Measurements from ENCODE around the gene ANKRD63.

The ANKRD63 gene

GRCh38 chr15:40243126-40243810 lies 39.6 kb downstream of the ANKRD63 start:
- H3K9me3 ChIP-seq (ENCODE audit: insufficient read depth, low read depth, low read length) = peaks cover 2% of the 10 kb centered on the region
- no peak overlapping the region for H2BK5ac ChIP-seq (ENCODE audit: low read depth, low read length, poor library complexity)
- WGBS (ENCODE audit: extremely low coverage, insufficient coverage, insufficient read length) = no CpG with 5 or more reads among the region's 9 CpGs

GRCh38 chr15:40242601-40243000 lies 40.3 kb downstream of the ANKRD63 start:
- Histone ChIP-seq H4K91ac (ENCODE audit: low read depth, low read length) (peak overlapping the region; percentile 1), H4K12ac (ENCODE audit: low read depth, low read length) (no peak overlapping the region), H3K4me3 (ENCODE audit: low read depth, low read length) (no peak overlapping the region), H2BK12ac (ENCODE audit: low read length) (no peak overlapping the region), H3K9ac (ENCODE audit: low read length) (no peak overlapping the region), H3K9me3 (ENCODE audit: insufficient read depth, low read depth, low read length) (peaks cover 2% of the 10 kb centered on the region), H3K4me1 (ENCODE audit: control insufficient read depth in 1 of 2, insufficient read depth in 2 of 2, low read length in 2 of 2) (peaks cover 42 to 49% of the 10 kb centered on the region in 2 experiments), H3K79me2 (ENCODE audit: control insufficient read depth, insufficient read depth, low read length, poor library complexity) (peaks cover 3% of the 10 kb centered on the region), H3K4ac (ENCODE audit: low read depth, low read length) (no peak overlapping the region), H2BK5ac (ENCODE audit: low read depth, low read length, poor library complexity) (no peak overlapping the region), H3K18ac (ENCODE audit: low read length) (no peak overlapping the region), H3K23ac (ENCODE audit: low read length) (no peak overlapping the region), H4K8ac (ENCODE audit: low read depth, low read length) (no peak overlapping the region), H3K14ac (ENCODE audit: low read length) (no peak overlapping the region), H2AFZ (ENCODE audit: insufficient read depth, low read length, poor library complexity) (no peak overlapping the region), H3K27ac (ENCODE audit: low read depth, low read length) (no peak overlapping the region), H3K79me1 (ENCODE audit: low read length) (peaks cover 23% of the 10 kb centered on the region), H2BK120ac (ENCODE audit: insufficient read depth, low read length, poor library complexity) (no peak overlapping the region), H3K4me2 (ENCODE audit: low read length) (no peak overlapping the region), H3K36me3 (ENCODE audit: control insufficient read depth in 1 of 2, insufficient read depth in 2 of 2, low read length in 2 of 2) (no peaks in the 10 kb centered on the region), H3K27me3 (ENCODE audit: insufficient read depth, low read length) (no peaks in the 10 kb centered on the region), H2AK5ac (ENCODE audit: low read length) (peak overlapping the region; percentile 6)
- no peak for DNase-seq
- no CpG with 5 or more reads among the region's 5 CpGs for WGBS (ENCODE audit: extremely low coverage, insufficient coverage, insufficient read length)

More at GRCh38 chr15:40243126-40243810, 39.6 kb downstream of the ANKRD63 start:
- H3K9ac ChIP-seq (ENCODE audit: low read length) = no peak overlapping the region
- no peak overlapping the region for H3K23ac ChIP-seq (ENCODE audit: low read length)
- no peak overlapping the region for H3K4me2 ChIP-seq (ENCODE audit: low read length)
- no peak overlapping the region for H4K12ac ChIP-seq (ENCODE audit: low read depth, low read length)
- H2AK5ac ChIP-seq (ENCODE audit: low read length) = no peak overlapping the region
- H3K4me3 ChIP-seq (ENCODE audit: low read depth, low read length) = no peak overlapping the region
- H3K27ac ChIP-seq (ENCODE audit: low read depth, low read length) = no peak overlapping the region
- H3K27me3 ChIP-seq (ENCODE audit: insufficient read depth, low read length) = no peaks in the 10 kb centered on the region
- no peak overlapping the region for H2AFZ ChIP-seq (ENCODE audit: insufficient read depth, low read length, poor library complexity)
- H4K91ac ChIP-seq (ENCODE audit: low read depth, low read length) = peak overlapping the region; percentile 29
- H3K4ac ChIP-seq (ENCODE audit: low read depth, low read length) = no peak overlapping the region
- H3K79me2 ChIP-seq (ENCODE audit: control insufficient read depth, insufficient read depth, low read length, poor library complexity) = peaks cover 3% of the 10 kb centered on the region
- H3K18ac ChIP-seq (ENCODE audit: low read length) = no peak overlapping the region
- H3K79me1 ChIP-seq (ENCODE audit: low read length) = peaks cover 23% of the 10 kb centered on the region
- no peak for DNase-seq
- no peak overlapping the region for H2BK12ac ChIP-seq (ENCODE audit: low read length)
- no peak overlapping the region for H2BK120ac ChIP-seq (ENCODE audit: insufficient read depth, low read length, poor library complexity)
- H4K8ac ChIP-seq (ENCODE audit: low read depth, low read length) = no peak overlapping the region
- H3K4me1 ChIP-seq (ENCODE audit: control insufficient read depth in 1 of 2, insufficient read depth in 2 of 2, low read length in 2 of 2) = peaks cover 42 to 49% of the 10 kb centered on the region in 2 experiments
- H3K14ac ChIP-seq (ENCODE audit: low read length) = no peak overlapping the region
- no peaks in the 10 kb centered on the region for H3K36me3 ChIP-seq (ENCODE audit: control insufficient read depth in 1 of 2, insufficient read depth in 2 of 2, low read length in 2 of 2)

GRCh38 chr15:40242213-40242599 lies 40.7 kb downstream of the ANKRD63 start:
- H3K9ac ChIP-seq (ENCODE audit: low read length) = no peak overlapping the region
- no peak overlapping the region for H3K4me2 ChIP-seq (ENCODE audit: low read length)
- peaks cover 42 to 49% of the 10 kb centered on the region in 2 experiments for H3K4me1 ChIP-seq (ENCODE audit: control insufficient read depth in 1 of 2, insufficient read depth in 2 of 2, low read length in 2 of 2)
- no CpG with 5 or more reads among the region's 10 CpGs for WGBS (ENCODE audit: extremely low coverage, insufficient coverage, insufficient read length)
- H4K8ac ChIP-seq (ENCODE audit: low read depth, low read length) = no peak overlapping the region
- H3K23ac ChIP-seq (ENCODE audit: low read length) = no peak overlapping the region
- peak overlapping the region; percentile 6 for H2BK12ac ChIP-seq (ENCODE audit: low read length)
- no peak overlapping the region for H3K27ac ChIP-seq (ENCODE audit: low read depth, low read length)
- no peak overlapping the region for H3K4ac ChIP-seq (ENCODE audit: low read depth, low read length)
- no peak overlapping the region for H2AFZ ChIP-seq (ENCODE audit: insufficient read depth, low read length, poor library complexity)
- H2AK5ac ChIP-seq (ENCODE audit: low read length) = no peak overlapping the region
- no peak overlapping the region for H2BK120ac ChIP-seq (ENCODE audit: insufficient read depth, low read length, poor library complexity)
- no peak for DNase-seq
- H3K79me2 ChIP-seq (ENCODE audit: control insufficient read depth, insufficient read depth, low read length, poor library complexity) = peaks cover 3% of the 10 kb centered on the region
- H3K4me3 ChIP-seq (ENCODE audit: low read depth, low read length) = no peak overlapping the region
- peaks cover 23% of the 10 kb centered on the region for H3K79me1 ChIP-seq (ENCODE audit: low read length)
- H2BK5ac ChIP-seq (ENCODE audit: low read depth, low read length, poor library complexity) = no peak overlapping the region
- H3K36me3 ChIP-seq (ENCODE audit: control insufficient read depth in 1 of 2, insufficient read depth in 2 of 2, low read length in 2 of 2) = no peaks in the 10 kb centered on the region
- peaks cover 2% of the 10 kb centered on the region for H3K9me3 ChIP-seq (ENCODE audit: insufficient read depth, low read depth, low read length)
- no peak overlapping the region for H3K18ac ChIP-seq (ENCODE audit: low read length)
- no peak overlapping the region for H4K12ac ChIP-seq (ENCODE audit: low read depth, low read length)
- H4K91ac ChIP-seq (ENCODE audit: low read depth, low read length) = peak overlapping the region; percentile 1
- no peak overlapping the region for H3K14ac ChIP-seq (ENCODE audit: low read length)
- no peaks in the 10 kb centered on the region for H3K27me3 ChIP-seq (ENCODE audit: insufficient read depth, low read length)

- Histone ChIP-seq H3K36me3 (ENCODE audit: control insufficient read depth in 1 of 2, insufficient read depth in 2 of 2, low read length in 2 of 2) (no peaks in the 10 kb centered on the region), H3K9ac (ENCODE audit: low read length) (no peak overlapping the region), H3K79me1 (ENCODE audit: low read length) (peaks cover 23% of the 10 kb centered on the region), H3K18ac (ENCODE audit: low read length) (no peak overlapping the region), H2AFZ (ENCODE audit: insufficient read depth, low read length, poor library complexity) (no peak overlapping the region), H3K4me1 (ENCODE audit: control insufficient read depth in 1 of 2, insufficient read depth in 2 of 2, low read length in 2 of 2) (peaks cover 41 to 45% of the 10 kb centered on the region in 2 experiments), H3K14ac (ENCODE audit: low read length) (peak overlapping the region; percentile 5), H3K9me3 (ENCODE audit: insufficient read depth, low read depth, low read length) (peaks cover 2% of the 10 kb centered on the region), H3K27me3 (ENCODE audit: insufficient read depth, low read length) (no peaks in the 10 kb centered on the region), H3K27ac (ENCODE audit: low read depth, low read length) (no peak overlapping the region), H2AK5ac (ENCODE audit: low read length) (no peak overlapping the region), H2BK120ac (ENCODE audit: insufficient read depth, low read length, poor library complexity) (no peak overlapping the region), H3K23ac (ENCODE audit: low read length) (no peak overlapping the region), H3K4me2 (ENCODE audit: low read length) (no peak overlapping the region), H2BK5ac (ENCODE audit: low read depth, low read length, poor library complexity) (no peak overlapping the region), H4K12ac (ENCODE audit: low read depth, low read length) (no peak overlapping the region), H3K4ac (ENCODE audit: low read depth, low read length) (no peak overlapping the region), H2BK12ac (ENCODE audit: low read length) (peak overlapping the region; percentile 6), H4K91ac (ENCODE audit: low read depth, low read length) (peak overlapping the region; percentile 77), H4K8ac (ENCODE audit: low read depth, low read length) (no peak overlapping the region), H3K4me3 (ENCODE audit: low read depth, low read length) (no peak overlapping the region), H3K79me2 (ENCODE audit: control insufficient read depth, insufficient read depth, low read length, poor library complexity) (peaks cover 3% of the 10 kb centered on the region)
- no peak for DNase-seq
- WGBS (ENCODE audit: extremely low coverage, insufficient coverage, insufficient read length) = no CpG with 5 or more reads among the region's 14 CpGs
Observed at GRCh38 chr15:40241269-40242212, 41.3 kb downstream of the ANKRD63 start.
